Heart left ventricle (tissue), 13 donors: Measurements from ENCODE around the gene DRAM1.

Experiments used
- POLR2A ChIP-seq, 2 donors: fragments of 450-650 bp; IDR thresholded peaks; one replicate each; pipeline ENCODE4 v1.6.1; 2017; ENCODE audit warnings: antibody characterized with exemption in 2 of 2, mild to moderate bottlenecking in 2 of 2, moderate library complexity in 2 of 2
- TF ChIP-seq, protein P1 (sequence below), 12 donors: fragments of 200-600 bp; sonication (generic) in 4 of 12; IDR thresholded peaks; one replicate each; pipeline versions ENCODE4 v1.5.0 to v1.8.0; 2018 to 2022; ENCODE audit warnings: antibody characterized with exemption in 12 of 12, mild to moderate bottlenecking in 5 of 12
- donor health status: ischemic (EF 13 %, LVEDD 7.1; RV severe dilation, severe dysfunction).
- donor health status: DM: no; HTN: yes; CAD: no.
- donor health status: DM: no; HTN: no; CAD: no.
- donor health status: ischemic (EF 25% LVEDD 6.9; RV normal size, moderate dysfunction).
- donor health status: ischemic (EF 25% LVEDD 5.7; RV mildly dilated, moderate dysfunction).
- donor health status: ischemic (EF 35%, LVEDD 5.7; RV mildly dilated, moderate dysfunction).
- donor health status: nonischemic (EF 11% LVEDD 7.7; RV severe dilation, severe dysfunction).
- donor health status: DM: yes; HTN: yes; CAD: no.
- donor health status: PGD.
- donor health status: ischemic (EF 29% LVEDD 5.4; RV normal size, mild dysfunction).
- donor health status: nonischemic (EF 23%, LVEDD 6.1; RV moderate dilation, normal function).

- TF ChIP-seq, protein P1, sequence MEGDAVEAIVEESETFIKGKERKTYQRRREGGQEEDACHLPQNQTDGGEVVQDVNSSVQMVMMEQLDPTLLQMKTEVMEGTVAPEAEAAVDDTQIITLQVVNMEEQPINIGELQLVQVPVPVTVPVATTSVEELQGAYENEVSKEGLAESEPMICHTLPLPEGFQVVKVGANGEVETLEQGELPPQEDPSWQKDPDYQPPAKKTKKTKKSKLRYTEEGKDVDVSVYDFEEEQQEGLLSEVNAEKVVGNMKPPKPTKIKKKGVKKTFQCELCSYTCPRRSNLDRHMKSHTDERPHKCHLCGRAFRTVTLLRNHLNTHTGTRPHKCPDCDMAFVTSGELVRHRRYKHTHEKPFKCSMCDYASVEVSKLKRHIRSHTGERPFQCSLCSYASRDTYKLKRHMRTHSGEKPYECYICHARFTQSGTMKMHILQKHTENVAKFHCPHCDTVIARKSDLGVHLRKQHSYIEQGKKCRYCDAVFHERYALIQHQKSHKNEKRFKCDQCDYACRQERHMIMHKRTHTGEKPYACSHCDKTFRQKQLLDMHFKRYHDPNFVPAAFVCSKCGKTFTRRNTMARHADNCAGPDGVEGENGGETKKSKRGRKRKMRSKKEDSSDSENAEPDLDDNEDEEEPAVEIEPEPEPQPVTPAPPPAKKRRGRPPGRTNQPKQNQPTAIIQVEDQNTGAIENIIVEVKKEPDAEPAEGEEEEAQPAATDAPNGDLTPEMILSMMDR (IDR thresholded peaks at IDR 0.05) = no peak
- TF ChIP-seq POLR2A (IDR thresholded peaks at IDR 0.05) = no peak
Observed at GRCh38 chr12:101959607-101960006, 82.2 kb downstream of the DRAM1 start.
